ENCODE measurements around the gene TAMM41. TPM values are rescaled to one million over a fixed set of nuclear protein-coding genes. Genes with fewer than 3 reads are reported as not detected.
"Not testable (repeated sequence)": the region's sequence is repeated elsewhere in the genome, so short reads cannot be mapped to it uniquely, and the experiment has no call there.

The TAMM41 gene
- total RNA-seq, 2 donors from 2014 or later: 10.9 to 20.8 TPM

DNA sequence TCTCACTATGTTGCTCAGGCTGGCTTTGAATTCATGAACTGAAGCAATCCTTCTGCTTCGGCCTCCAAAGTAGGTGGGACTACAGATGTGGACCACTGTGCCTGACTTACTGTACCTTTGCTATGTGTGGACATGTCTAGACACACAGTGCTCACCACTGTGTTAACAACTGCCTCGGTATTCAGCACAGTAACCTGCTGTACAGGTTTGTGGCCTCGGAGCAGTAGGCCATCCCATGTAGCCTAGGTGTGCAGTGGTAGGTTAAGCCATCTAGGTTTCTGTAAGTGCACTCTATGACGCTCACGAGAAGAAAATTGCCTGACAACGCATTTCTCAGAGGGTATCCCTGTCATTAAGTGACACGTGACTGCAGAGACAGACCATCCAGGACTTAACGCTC lies 70.3 kb downstream of the TAMM41 start:
- WGBS, 2 donors: 91 to 100% methylated on average over 5 to 8 of the region's 8 CpGs
- Histone ChIP-seq H3K4me1 (peaks cover under 1% of the 10 kb centered on the region), H3K27me3 (no peaks in the 10 kb centered on the region), H3K9me3 (no peaks in the 10 kb centered on the region), H3K4me3 (no peak overlapping the region), H3K27ac (no peak overlapping the region), H3K36me3 (replicated peaks in 1 of 2; ENCODE audit: insufficient read depth in 1 of 2, low read depth in 2 of 2) (no peaks in the 10 kb centered on the region)
- no peak for DNase-seq
- intact Hi-C loops (cut with DNase I): no loop called here
- no peak for TF ChIP-seq POLR2A (IDR thresholded peaks at IDR 0.05)
- TF ChIP-seq, protein P1, sequence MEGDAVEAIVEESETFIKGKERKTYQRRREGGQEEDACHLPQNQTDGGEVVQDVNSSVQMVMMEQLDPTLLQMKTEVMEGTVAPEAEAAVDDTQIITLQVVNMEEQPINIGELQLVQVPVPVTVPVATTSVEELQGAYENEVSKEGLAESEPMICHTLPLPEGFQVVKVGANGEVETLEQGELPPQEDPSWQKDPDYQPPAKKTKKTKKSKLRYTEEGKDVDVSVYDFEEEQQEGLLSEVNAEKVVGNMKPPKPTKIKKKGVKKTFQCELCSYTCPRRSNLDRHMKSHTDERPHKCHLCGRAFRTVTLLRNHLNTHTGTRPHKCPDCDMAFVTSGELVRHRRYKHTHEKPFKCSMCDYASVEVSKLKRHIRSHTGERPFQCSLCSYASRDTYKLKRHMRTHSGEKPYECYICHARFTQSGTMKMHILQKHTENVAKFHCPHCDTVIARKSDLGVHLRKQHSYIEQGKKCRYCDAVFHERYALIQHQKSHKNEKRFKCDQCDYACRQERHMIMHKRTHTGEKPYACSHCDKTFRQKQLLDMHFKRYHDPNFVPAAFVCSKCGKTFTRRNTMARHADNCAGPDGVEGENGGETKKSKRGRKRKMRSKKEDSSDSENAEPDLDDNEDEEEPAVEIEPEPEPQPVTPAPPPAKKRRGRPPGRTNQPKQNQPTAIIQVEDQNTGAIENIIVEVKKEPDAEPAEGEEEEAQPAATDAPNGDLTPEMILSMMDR (IDR thresholded peaks at IDR 0.05): no peak
- no peak for ATAC-seq

DNA sequence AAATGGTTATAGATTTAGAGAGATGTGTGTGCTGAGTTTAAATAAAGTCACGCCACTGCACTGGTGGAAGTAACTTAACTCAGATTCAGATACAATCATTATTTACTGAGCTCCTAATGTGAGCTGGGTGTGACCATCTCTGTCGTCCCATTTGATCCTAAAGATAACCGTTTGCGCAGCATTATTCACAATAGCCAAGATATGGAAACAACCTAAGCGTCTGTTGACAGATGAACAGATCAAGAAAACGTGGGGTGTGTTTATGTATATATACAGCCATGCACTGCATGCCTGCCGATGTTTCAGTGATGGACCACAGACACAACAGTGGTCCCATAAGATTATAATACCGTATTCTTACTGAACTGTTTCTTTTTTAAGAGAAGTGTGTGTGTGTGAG lies 71.2 kb downstream of the TAMM41 start:
- Histone ChIP-seq H3K4me1 (peaks cover 9% of the 10 kb centered on the region), H3K4me3 (no peak overlapping the region), H3K36me3 (replicated peaks in 1 of 2; ENCODE audit: insufficient read depth in 1 of 2, low read depth in 2 of 2) (no peaks in the 10 kb centered on the region), H3K9me3 (no peaks in the 10 kb centered on the region), H3K27me3 (no peaks in the 10 kb centered on the region), H3K27ac (no peak overlapping the region)
- TF ChIP-seq, protein P1 (IDR thresholded peaks at IDR 0.05): no peak
- TF ChIP-seq POLR2A (IDR thresholded peaks at IDR 0.05): no peak
- DNase-seq (no peak), ATAC-seq (no peak)
- intact Hi-C loops (cut with DNase I): no loop called here
- WGBS, 2 donors: 84 to 90% methylated on average over 8 of the region's 8 CpGs

DNA sequence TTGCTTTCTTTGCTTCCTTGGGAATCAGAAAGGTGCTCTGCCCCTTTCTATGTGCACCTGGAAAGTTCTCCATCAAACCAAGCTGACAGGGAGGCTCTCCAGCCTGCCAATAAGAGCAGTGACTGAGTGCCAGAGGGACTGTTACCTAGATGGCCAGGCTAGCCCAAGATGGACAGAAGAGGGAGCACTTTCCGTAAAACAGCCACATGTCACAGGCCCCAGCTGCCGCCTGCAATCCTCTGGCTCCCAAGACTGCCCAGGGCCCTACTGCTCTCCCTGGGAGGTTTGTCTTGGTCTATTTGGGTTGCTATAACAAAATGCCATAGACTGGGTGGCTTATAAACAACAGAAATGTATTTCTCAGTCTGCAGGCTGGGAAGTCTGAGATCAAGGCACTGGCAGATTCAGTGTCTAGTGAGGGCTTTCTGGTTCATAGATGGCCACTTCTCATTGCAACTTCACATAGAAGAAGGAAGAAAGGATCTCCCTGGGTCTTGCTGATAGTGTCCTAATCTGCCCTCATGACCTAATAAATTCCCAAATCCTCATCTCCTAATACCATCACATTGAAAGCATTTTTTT lies 72.3 kb downstream of the TAMM41 start:
- Histone ChIP-seq H3K4me3 (no peak overlapping the region), H3K4me1 (peaks cover 16% of the 10 kb centered on the region), H3K27ac (no peak overlapping the region), H3K36me3 (replicated peaks in 1 of 2; ENCODE audit: insufficient read depth in 1 of 2, low read depth in 2 of 2) (no peaks in the 10 kb centered on the region), H3K9me3 (no peaks in the 10 kb centered on the region), H3K27me3 (no peaks in the 10 kb centered on the region)
- ATAC-seq (peak; percentile 25), DNase-seq (peak; percentile 62 to 71 (median 66))
- WGBS, 2 donors: 0 to 17% methylated on average over 1 to 2 of the region's 2 CpGs
- TF ChIP-seq, protein P1 (IDR thresholded peaks at IDR 0.05): peak; percentile 30 to 54 (median 49)
- no peak for TF ChIP-seq POLR2A (IDR thresholded peaks at IDR 0.05)
- intact Hi-C loops (cut with DNase I): no loop called here

DNA sequence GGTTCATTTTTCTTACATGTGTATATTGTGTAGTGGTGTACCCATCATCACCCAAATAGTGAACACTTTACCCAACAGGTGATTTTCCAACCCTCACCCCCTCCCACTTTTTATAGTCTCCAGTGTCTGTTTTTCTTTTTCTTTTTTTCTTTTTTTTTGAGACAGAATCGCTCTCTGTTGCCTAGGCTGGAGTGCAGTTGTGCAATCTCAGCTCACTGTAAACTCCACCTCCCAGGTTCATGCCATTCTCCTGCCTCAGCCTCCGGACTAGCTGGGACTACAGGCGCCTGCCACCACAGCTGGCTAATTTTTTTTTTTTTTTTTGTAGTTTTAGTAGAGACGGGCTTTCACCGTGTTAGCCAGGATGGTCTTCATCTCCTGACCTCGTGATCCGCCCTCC lies 74.8 kb downstream of the TAMM41 start:
- H3K27me3 ChIP-seq; H3K27ac ChIP-seq; DNase-seq; intact Hi-C loops (cut with DNase I); H3K36me3 ChIP-seq (replicated peaks in 1 of 2; ENCODE audit: insufficient read depth in 1 of 2, low read depth in 2 of 2); H3K4me3 ChIP-seq; ATAC-seq; H3K9me3 ChIP-seq: not testable (repeated sequence)
- WGBS, 2 donors: 82 to 84% methylated on average over 7 of the region's 7 CpGs
- peaks cover 16% of the 10 kb centered on the region for H3K4me1 ChIP-seq

DNA sequence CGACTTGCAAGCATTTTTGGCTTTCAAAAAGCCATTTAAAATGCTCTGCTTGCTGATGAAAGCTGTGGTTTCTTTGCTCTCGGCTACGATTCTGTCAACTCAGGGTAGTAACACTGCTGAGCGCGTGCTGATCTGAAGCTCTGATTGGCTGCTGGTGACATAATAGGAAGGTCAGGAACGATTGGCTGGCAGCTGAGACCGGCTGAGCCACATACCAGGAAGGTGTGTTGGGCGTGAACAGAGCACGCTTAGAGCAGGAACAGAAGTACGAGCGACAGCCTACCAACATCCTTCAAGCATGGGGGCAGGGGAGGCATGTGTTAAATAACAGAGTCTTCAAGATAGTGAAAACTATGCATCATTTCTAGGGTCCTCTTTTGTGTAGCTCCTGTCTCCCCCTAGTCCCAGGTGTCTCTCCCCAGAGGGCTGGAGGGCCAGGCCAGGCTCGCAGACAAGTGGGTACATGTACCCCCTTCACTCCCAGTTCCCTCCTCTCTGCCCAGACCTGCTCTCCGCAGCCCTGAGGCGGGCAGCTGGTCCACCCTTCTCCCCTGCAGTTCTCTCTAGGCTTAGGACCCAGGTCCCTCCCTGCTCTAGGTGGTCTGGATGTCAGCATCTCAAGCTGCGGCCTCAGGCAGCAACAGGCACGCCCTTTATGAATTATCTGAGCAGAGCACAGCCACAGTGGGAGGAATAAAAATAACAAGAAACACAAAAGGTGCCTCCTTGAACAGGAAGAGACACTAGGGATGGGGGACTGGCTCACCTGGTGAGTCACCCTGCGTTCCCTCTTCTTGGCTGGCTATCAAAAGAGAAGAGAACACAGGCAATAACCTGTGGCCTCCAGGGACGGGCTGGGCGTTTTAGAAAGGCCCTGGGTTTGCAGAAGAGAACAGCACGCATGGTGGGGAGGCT lies 76.0 kb downstream of the TAMM41 start:
- WGBS, 2 donors: 24 to 26% methylated on average over 19 to 20 of the region's 20 CpGs
- intact Hi-C loops (cut with DNase I): no loop called here
- peak overlapping the region; percentile 5 to 79 (median 53) for H3K27ac ChIP-seq
- no peaks in the 10 kb centered on the region for H3K36me3 ChIP-seq (replicated peaks in 1 of 2; ENCODE audit: insufficient read depth in 1 of 2, low read depth in 2 of 2)
- peak; percentile 90 to 96 (median 94) for DNase-seq
- no peak overlapping the region for H3K4me3 ChIP-seq
- H3K9me3 ChIP-seq: no peaks in the 10 kb centered on the region
- TF ChIP-seq, protein P1 (IDR thresholded peaks at IDR 0.05): no peak
- TF ChIP-seq POLR2A (IDR thresholded peaks at IDR 0.05): peak; percentile 23 to 60 (median 48)
- H3K27me3 ChIP-seq: no peaks in the 10 kb centered on the region
- peaks cover 16% of the 10 kb centered on the region for H3K4me1 ChIP-seq
- peak; percentile 100 for ATAC-seq
